ENCODE results near the gene SLC47A2.

Gene SLC47A2

GRCh38 chr17:19736071-19736470, 19.7 kb upstream of the SLC47A2 start:
- no peak overlapping the region for H3K4me3 ChIP-seq (ENCODE audit: low read depth, low read length)
- in situ Hi-C loops (cut with HindIII; ENCODE audit: low sequenced_read_pairs): no loop called here
- no peak for TF ChIP-seq CTCF (IDR thresholded peaks at IDR 0.05; ENCODE audit: low read depth, low read length)
- DNase-seq (ENCODE audit: low read depth, low spot score): no peak

- no peak for TF ChIP-seq CTCF (IDR thresholded peaks at IDR 0.05; ENCODE audit: low read depth, low read length)
- no peak for DNase-seq (ENCODE audit: low read depth, low spot score)
- H3K4me3 ChIP-seq (ENCODE audit: low read depth, low read length): no peak overlapping the region
- in situ Hi-C loops (cut with HindIII; ENCODE audit: low sequenced_read_pairs): no loop called here
Observed at GRCh38 chr17:19733953-19734526, 17.7 kb upstream of the SLC47A2 start.

- DNase-seq (ENCODE audit: low read depth, low spot score): no peak
- in situ Hi-C loops (cut with HindIII; ENCODE audit: low sequenced_read_pairs): no loop called here
- H3K4me3 ChIP-seq (ENCODE audit: low read depth, low read length): no peak overlapping the region
- TF ChIP-seq CTCF (IDR thresholded peaks at IDR 0.05; ENCODE audit: low read depth, low read length): no peak
Observed at GRCh38 chr17:19731626-19732025, 15.2 kb upstream of the SLC47A2 start.

GRCh38 chr17:19730843-19731242, 14.5 kb upstream of the SLC47A2 start:
- DNase-seq (ENCODE audit: low read depth, low spot score): no peak

GRCh38 chr17:19729900-19730299, 13.5 kb upstream of the SLC47A2 start:
- TF ChIP-seq CTCF (IDR thresholded peaks at IDR 0.05; ENCODE audit: low read depth, low read length): no peak
- no peak overlapping the region for H3K4me3 ChIP-seq (ENCODE audit: low read depth, low read length)
- in situ Hi-C loops (cut with HindIII; ENCODE audit: low sequenced_read_pairs): no loop called here
- DNase-seq (ENCODE audit: low read depth, low spot score): no peak

More at GRCh38 chr17:19730843-19731242, 14.5 kb upstream of the SLC47A2 start:
- no peak for TF ChIP-seq CTCF (IDR thresholded peaks at IDR 0.05; ENCODE audit: low read depth, low read length)
- no peak overlapping the region for H3K4me3 ChIP-seq (ENCODE audit: low read depth, low read length)
- in situ Hi-C loops (cut with HindIII; ENCODE audit: low sequenced_read_pairs): no loop called here

GRCh38 chr17:19728084-19728495, 11.7 kb upstream of the SLC47A2 start:
- H3K4me3 ChIP-seq (ENCODE audit: low read depth, low read length): no peak overlapping the region
- in situ Hi-C loops (cut with HindIII; ENCODE audit: low sequenced_read_pairs): no loop called here
- no peak for TF ChIP-seq CTCF (IDR thresholded peaks at IDR 0.05; ENCODE audit: low read depth, low read length)
- DNase-seq (ENCODE audit: low read depth, low spot score): peak; percentile 57

Measured in astrocyte of the spinal cord (primary cell).